HG03432 (cell line): Measurements from ENCODE around the gene SPOCK2.

Source experiments
- ATAC-seq: cut with Tn5 transposase; IDR thresholded peaks from one replicate; pipeline ENCODE4 v1.9.1; 2021; ENCODE audit warnings: mild to moderate bottlenecking, moderate library complexity; ENCODE audit not compliant: unreplicated experiment

Gene SPOCK2

DNA sequence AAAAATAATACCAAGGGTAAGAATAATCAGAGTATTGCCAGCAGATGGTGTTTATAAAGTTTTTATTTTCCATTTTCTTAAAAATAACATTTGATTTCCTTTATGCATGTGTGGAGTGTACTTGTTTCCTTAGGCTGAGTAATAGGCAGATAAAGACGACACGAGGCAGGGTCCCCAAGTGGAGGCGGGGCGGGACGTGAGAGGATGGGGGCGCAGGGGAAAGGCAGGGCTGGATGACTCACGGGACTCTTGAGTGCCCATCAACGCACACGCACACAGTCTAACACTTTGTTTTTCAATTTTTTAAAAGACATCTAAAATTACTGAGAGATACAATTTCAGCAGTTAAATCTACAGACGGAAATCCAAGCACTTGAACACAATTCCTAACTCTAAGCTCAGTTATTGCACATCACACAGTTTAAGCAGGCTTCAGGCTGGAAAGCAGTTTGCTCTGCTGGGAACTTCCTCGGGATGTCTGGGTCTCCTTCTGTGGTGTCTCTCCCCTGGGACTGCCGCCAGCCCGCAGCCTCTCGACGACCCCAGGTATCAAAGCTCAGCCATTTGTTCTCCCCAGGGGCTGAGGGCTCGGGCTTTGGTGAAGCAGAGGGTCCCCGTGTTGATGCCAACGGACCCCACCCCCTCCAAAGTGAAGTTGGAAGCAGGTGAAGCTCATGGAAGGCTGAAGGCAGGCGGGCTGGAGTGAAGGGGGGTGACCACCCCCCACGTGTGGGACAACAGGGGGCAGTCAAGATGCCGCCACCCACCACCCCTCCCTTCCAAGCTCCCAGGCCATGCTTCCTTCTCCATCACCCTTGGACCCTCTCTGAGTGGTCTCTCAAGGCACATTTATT lies 29.1 kb downstream of the SPOCK2 start:
- ATAC-seq, result no peak

DNA sequence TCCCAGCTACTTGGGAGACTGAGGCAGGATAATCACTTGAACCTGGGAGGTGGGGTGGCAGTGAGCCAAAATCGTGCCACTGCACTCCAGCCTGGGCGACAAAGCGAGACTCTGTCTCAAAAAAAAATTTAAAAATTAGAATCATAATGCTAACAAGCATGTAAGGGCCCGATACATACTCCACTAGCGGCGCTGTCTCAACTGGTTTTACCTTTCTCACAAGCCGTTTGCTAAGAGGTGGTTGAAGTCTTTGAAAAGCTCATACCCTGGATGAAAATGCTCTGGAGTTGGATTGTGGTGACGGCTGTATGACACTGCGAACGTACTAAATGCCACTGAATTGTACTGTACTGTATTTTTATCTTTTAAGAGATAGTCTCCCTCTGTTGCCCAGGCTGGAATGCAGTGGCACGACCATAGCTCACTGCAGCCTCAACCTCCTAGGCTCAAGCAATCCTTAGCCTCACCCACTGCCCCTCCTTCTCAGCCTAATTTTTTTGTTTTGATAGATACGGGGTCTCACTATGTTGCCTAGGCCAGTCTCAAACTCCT lies 29.9 kb downstream of the SPOCK2 start:
- no peak for ATAC-seq

DNA sequence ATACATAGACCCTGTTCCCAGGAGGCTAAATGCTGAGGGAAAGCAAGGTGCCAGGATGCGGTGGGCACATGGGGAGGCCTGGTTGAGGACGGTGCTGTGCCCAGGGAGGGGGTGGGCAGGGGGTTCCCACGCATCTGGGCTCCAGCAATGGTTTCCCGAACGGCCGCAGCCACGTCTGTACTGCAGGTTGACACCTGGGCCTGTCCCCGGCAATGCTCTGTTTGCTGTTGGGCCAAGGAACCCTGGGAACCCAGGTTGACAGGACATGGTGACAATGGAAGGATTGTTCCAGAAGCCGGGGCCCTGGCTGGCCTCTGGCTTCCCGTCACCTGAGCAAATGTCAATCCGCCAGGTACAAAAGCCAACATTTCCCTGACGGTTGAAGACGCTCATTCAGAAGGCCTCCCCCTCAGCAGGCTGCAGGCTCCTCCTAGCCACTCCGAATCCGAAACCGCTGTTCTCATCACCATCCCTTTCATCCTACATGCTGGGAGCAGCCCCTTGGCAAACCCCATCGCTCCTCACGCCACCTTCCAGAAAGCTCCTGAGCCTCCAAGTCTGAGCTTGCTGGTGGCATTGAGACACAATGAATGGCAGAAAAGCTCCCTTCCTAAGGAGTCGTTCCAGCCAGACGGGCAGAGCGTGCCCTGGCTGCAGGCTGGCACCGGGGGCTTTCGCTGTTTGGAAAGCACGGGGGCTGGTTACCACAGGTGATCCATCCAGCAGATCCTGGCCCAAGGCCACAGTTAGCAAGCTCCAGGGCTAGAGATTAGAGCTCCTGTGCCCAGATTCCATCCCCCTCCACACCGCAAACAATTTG lies 31.2 kb downstream of the SPOCK2 start:
- ATAC-seq, result no peak

DNA sequence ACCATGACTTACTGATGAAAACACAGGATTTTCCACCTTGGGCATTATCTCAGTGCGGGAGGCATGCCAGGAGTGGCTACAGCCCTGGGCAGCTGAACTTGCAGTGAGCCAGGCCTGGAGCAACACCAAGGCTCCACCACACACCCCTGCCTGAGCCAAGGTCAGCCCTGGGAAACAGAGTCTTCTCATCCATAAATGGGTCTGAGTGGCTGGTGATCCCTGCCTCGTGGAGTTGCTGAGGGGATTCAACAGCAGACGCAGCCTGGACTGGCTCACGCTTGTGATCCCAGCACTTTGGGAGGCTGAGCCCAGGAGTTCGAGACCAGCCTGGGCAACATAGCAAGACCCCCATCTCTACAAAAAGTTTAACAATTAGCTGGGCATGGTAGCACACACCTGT lies 32.2 kb downstream of the SPOCK2 start:
- no peak for ATAC-seq

DNA sequence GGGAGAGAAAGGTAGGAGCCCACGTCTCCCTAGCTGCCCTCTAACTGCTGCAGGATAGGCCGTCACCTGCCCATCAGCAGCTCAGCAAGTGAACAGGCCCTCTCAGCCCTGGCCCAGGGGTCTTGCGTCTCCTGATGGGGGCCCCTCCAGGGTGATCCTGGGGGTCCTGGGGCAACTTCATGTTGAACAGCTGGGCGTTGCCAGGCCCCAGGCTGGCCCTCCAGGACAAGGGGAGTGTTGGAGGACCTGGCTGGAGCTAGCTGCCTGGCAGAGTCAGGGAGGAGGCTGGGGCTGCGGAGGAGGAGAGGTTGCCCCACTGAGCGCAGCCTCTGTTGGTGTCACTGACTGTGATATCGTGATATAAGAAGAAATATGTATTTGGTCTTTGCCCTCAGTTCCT lies 34.7 kb downstream of the SPOCK2 start:
- ATAC-seq, result no peak

DNA sequence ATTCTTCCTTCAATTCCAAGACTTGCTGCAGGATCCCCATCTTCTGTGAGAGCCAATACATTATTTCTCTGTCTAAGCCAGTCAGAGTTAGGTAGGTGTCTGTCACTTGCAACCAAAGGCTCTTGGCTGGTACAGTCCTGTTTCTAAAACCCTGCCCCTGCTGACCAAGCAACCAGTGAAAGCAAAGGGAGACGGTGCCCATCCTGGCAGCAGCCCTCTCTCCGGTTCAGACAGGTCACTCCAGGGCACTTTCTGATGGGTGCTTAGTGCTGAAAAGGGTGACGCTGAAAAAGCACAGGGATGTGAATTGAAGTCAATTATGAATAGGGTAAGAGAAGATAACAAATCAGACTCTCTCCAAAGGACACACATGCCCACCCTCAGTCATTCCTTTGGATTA lies 37.5 kb downstream of the SPOCK2 start:
- no peak for ATAC-seq

DNA sequence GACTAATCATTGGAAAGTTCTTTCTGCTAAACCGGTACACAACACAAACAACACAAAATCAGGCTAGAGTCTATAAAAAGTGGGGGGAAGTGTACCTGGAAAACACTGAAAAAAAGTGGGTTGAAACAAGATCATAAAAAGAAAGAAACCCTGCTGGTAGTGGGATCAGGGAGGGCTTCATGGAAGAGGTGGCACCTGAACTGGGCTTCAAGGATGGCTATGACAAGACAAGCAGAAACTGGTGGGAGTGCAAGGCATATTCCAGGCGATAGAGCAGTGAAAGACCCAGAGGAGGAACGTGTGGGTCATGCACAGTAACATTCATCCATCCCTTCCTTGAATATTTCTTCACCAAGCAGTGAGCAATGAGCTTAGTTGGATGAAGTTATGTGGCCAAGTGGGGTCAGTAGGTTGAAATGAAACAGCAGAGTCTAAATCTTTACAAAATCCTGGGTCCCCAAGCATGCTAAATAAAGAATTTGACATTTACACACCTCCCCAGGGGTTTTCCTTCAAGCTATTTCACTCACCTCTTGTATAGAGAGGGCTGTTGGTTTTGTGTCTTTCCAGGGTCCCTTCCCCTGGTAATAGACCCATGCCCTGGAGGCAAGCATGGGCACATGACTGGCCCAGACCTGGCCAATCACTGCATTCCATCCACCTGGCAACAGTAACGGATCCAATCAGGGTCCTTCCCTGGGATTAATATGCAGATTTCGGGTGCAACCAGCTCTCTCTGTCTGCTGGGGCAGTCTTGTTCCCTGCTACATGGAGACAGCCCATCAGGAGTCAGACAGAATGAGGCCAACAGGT lies 38.2 kb downstream of the SPOCK2 start:
- ATAC-seq, result no peak

DNA sequence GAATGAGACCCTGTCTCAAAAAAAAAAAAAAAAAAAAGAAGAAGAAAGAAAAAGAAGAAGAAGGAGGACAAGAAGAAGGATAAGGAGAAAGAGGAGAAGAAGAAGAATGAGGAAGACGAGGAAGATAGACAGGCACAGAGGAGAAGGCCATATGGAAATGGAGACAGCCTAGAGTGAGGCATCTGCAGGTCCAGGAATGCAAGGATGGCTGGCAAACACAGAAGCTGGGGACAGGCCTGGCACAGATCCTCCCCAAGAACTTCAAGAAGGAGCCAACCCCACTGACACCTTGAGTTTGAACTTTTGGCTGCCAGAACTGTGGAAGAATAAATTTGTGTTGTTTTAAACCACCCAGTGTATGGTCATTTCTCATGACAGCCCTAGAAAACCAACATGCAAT lies 38.9 kb downstream of the SPOCK2 start:
- no peak for ATAC-seq

DNA sequence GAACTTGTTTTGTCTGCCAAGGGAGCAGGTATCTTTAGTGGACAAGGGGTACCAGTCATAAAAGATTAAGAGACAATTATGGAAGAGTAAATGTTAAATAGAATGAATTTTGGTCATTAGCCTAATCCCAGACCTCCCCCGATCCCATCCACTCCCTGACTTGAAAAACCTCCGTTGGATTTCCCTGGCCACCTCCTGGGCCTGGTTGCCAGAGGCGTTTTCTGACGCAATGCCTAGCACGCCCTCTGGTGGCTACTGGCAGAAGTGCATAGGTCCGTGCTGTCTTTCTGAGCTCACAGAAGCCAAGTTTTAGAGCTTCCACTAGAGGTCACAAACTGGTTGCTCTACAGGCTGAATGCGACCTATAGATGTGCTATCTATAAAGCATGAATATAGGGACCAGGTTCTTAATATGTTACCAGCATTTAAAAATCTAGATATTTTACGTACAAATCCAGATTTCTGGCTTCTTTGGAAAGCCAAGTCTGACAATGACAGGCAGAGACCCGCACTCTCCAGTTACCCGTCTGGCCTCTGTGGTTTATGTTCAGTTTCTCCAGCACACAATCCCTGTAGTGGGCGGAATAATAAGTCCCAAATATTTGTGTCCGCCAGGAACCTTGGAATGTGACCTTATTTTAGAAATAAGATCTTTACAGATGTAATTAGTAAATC lies 39.8 kb downstream of the SPOCK2 start:
- peak; percentile 47 for ATAC-seq

DNA sequence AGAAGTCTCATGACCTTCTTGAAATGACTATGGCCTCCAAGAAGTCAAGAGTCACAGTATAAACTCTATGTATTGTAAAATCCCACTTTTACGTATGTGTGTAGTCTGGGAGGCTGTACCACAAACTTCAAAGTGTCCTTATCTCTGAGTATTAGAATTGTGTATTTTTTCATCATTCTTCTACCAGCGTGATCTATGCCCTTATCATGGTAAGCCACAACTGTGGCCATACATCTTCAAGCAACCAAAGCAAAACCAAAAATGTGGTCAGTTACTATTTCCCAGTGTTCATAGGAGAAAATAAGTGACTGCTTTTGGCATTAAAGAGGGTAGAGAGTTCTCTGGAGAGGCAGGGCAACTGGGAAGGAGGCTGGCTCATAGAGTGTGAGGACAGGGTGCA lies 42.8 kb downstream of the SPOCK2 start:
- ATAC-seq, result no peak

DNA sequence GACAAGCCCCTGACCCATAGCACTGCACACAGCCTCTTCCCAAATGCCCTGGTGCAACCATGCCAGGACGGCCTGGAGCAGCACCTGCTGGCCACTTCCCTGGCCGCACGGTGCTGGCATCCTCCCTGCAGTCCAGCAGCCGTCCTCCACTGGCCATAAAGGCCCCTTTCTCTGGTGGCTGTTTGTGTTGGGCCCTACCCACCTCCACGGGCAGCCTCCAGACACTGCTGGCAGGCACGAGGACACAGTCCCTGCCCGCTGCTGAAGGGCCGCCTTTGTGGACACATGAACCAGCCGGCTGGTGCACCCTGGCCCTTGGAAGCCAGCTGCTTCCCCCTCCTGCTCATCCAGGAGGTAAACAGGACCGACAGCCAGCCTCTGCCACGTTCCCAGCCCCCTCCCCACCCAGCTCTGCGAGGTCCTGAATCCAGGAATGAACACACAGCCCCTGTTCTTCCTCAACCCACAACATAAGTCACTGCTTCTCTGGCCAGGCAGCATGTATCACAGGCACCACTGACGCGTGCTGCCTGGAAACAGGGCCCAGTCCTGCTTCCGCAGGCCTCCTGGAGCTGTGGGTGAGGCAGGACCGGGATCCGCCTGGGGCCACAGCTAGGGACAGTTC lies 43.8 kb downstream of the SPOCK2 start:
- ATAC-seq, result no peak

DNA sequence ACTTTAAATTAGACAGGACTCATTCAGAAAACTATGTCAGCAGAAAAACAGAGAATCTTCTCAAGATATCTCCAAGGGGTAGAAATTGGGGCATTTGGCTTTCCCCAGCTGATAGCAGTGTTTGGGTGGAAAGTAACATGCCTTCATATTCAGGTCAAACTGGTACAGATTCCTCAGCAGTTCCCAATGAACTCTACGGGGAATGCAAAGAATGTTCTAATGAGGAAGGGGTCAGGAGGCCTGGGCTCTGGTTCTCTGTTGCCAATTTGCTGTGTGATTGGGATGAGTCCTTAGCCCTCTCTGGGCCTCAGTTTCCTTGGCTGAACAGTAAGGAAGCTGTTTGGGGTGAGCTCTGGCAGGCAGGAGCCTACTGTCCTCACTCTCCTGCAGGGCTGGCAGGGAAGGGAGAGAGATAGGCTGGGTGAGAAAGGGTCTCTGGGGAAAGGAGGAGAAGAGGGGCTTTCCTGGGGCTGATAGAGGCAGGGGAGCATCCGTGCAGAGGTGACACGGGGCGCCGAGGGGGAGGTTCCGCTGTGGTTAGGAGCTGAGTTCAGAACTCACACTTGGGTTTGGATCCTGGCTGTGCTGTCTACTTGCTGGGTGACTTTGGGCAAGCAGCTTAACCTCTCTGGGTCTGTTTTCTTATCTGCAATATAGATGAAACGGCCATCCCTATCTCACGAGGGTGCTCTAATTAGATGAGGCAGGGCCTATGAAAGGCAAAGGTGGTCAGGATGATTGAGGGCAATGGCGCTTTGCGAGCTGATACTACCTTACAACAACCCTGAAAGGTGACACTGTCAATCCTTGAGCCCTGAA lies 45.1 kb downstream of the SPOCK2 start:
- ATAC-seq, result no peak

DNA sequence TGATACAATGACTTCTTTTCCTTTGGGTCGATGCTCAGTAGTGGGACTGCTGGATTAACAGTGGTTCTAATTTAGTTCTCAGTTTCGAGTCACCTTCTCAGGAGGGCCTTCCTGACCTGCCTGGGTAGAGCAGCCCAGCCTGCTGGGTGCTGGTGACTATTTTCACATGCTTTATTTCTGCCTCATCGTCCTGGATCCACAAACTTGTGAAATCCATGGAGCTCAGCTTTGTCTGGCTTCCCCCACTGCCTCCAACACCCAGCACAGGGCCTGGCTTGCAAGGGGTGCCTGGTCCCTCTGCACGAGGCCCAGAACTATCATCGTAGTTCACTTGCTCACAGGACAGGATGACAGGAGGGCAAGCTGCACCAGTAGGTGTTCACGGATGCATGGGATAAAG lies 46.9 kb downstream of the SPOCK2 start:
- no peak for ATAC-seq

DNA sequence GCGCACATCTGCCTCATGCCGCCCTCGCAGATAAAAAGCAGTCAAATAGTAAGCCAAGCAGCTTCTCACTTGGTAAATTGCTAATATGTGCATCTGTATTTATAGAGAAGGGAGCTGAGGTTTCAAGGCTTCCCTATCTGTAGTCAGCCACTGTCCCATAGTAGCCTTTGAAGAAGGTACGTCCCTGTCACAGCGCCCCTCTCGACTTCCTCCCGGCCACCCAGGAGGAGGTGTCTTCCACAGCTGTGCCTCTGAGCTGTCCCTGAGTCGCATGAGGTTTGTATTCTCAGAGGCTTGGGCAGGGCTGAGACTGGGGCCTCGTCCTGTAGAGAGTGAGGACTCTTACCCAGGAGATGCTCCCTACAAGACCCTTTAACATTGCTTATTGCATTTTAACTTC lies 49.0 kb downstream of the SPOCK2 start:
- no peak for ATAC-seq

DNA sequence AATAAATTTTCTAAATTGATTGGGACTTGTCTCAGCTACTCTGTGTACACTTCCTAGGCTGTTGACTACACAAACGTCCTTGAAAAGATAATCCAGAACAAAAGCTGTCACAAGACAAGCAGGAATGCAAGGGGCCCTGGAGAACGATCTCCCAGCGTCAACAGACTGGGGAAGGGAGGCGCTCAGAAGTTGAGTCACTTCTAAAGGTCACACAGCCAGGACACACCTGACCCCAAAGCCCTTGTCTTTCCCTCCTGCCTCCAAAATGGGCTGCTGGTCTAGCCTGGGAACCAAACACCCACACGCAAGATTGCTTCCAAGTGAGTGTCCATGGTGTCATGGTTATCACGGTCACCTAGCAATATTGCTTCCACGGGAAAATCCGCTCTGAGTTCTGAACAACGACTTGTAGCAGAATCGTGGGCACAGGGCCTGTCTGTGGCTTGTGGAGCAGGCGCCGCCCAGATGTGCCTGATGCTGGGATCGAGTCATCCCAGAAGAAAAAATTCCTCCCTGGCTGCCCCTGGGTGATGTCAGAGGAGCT lies 49.8 kb downstream of the SPOCK2 start:
- ATAC-seq, result no peak

DNA sequence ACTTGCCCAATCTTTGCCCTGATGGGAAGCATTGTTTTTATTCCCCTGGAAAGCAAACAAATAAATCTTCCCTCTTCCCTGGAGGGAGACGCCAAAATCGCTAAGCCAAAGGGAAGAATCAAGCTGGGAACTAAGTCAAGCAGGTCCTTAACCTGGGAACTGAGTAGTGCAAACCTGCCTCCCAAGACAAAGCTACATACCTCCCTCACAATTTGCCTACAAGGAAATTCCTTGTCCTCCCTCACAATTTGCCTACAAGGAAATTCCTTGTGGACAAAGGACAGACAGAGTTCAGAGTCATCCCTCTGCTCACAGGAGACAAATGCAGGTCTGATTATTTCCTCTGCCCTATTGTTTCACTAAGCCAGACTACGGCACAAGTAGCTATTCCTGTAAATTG lies 50.5 kb downstream of the SPOCK2 start:
- no peak for ATAC-seq

DNA sequence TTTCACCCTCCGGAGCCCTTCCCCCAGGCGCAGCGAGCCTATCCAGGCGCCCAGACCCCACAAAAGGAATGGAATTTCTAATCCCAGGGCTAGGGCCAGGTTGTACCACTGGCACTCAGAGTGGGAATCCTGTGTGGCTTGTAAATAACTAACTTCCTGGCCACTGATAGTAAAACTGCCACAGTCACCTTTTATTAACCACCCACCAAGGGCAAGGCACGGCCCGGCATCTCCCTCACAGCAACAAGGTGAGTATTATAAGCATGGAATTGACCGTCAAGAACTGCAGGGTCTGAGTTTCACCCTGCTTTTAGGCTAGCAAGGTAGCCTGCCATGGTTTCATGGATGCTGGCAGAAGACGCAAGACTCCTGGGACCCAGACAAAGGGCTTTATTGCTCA lies 51.1 kb downstream of the SPOCK2 start:
- ATAC-seq, result no peak

DNA sequence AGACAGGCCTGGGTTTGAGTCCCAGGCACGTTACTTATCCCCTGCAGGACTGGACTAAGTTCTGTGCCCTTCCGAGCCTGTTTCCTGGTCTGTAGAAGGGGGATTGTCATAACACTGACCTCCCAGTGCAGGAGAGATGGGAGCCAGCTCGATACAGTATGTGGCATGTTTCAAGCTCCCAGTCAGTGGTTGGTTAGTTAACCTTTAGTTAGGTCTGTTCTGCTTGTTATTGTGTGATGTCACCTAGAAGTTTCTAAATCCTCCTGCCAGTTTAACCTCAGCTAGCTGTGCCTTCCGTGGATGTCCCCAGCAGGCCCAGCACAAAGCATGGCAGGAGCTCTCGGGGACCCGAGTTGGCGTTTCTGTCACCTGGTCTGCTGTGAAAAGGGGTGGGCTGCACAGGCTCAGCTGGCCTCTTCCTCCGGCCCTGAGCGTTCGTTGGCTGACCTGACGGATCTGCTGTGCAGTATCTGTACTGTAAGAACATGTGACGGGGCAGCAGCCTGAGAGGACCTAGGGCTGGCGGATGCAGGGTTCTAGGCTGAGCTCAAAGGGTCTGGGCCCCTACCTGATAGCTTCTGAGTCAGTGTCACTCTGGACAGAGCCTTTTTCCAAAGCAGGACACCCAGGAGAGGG lies 53.0 kb downstream of the SPOCK2 start:
- no peak for ATAC-seq
